HCT116 (cell line): ENCODE results near the gene KCNK18.

Experiments used
- CBX3 ChIP-seq: IDR thresholded peaks from 2 replicates; pipeline ENCODE4 v1.6.1; 2012; ENCODE audit warnings: low read depth
- CEBPB ChIP-seq: IDR thresholded peaks from 2 replicates; pipeline ENCODE4 v1.6.1; 2012; ENCODE audit warnings: low read depth
- FOSL1 ChIP-seq: IDR thresholded peaks from 2 replicates; pipeline ENCODE4 v1.6.1; 2012; ENCODE audit warnings: low read depth
- POLR2A ChIP-seq: IDR thresholded peaks from 2 replicates; pipeline ENCODE4 v1.7.0; 2011; ENCODE audit warnings: borderline replicate concordance; ENCODE audit not compliant: insufficient read depth, insufficient read length; ENCODE audit errors: extremely low read depth
- POLR2AphosphoS5 ChIP-seq: IDR thresholded peaks from 2 replicates; pipeline ENCODE4 v1.6.1; 2011; ENCODE audit warnings: mild to moderate bottlenecking, low read depth, low read length, moderate library complexity
- SP1 ChIP-seq: IDR thresholded peaks from 2 replicates; pipeline ENCODE4 v1.6.1; 2012; ENCODE audit warnings: low read depth
- ZFX ChIP-seq: fragments of 450-650 bp; IDR thresholded peaks from 2 replicates; pipeline ENCODE4 v1.6.1; 2017
- TF ChIP-seq, protein P1 (sequence below), 3 experiments: fragments of 200-600 bp in 1 of 3; sonication (generic) in 1 of 3; IDR thresholded peaks in 2 of 3; conservative IDR thresholded peaks in 1 of 3; 2 replicates each; pipeline ENCODE4 v1.5.1; 2012 to 2017; ENCODE audit warnings: low read depth in 2 of 3, low read length in 2 of 3, antibody characterized with exemption in 1 of 3, borderline replicate concordance in 1 of 3, control low read depth in 1 of 3, mild to moderate bottlenecking in 1 of 3, mixed read lengths in 1 of 3, mixed run types in 1 of 3, moderate library complexity in 1 of 3; ENCODE audit not compliant: insufficient read depth in 1 of 3
- TF ChIP-seq, protein P2 (sequence below): IDR thresholded peaks from 2 replicates; pipeline ENCODE4 v1.6.1; 2012
- TF ChIP-seq, protein P3 (sequence below): IDR thresholded peaks from 2 replicates; pipeline ENCODE4 v1.6.1; 2012
- TF ChIP-seq, protein P4 (sequence below): IDR thresholded peaks from 2 replicates; pipeline ENCODE4 v1.6.1; 2011; ENCODE audit warnings: mild to moderate bottlenecking, low read length, moderate library complexity; ENCODE audit not compliant: insufficient replicate concordance; ENCODE audit errors: extremely low read depth

DNA sequence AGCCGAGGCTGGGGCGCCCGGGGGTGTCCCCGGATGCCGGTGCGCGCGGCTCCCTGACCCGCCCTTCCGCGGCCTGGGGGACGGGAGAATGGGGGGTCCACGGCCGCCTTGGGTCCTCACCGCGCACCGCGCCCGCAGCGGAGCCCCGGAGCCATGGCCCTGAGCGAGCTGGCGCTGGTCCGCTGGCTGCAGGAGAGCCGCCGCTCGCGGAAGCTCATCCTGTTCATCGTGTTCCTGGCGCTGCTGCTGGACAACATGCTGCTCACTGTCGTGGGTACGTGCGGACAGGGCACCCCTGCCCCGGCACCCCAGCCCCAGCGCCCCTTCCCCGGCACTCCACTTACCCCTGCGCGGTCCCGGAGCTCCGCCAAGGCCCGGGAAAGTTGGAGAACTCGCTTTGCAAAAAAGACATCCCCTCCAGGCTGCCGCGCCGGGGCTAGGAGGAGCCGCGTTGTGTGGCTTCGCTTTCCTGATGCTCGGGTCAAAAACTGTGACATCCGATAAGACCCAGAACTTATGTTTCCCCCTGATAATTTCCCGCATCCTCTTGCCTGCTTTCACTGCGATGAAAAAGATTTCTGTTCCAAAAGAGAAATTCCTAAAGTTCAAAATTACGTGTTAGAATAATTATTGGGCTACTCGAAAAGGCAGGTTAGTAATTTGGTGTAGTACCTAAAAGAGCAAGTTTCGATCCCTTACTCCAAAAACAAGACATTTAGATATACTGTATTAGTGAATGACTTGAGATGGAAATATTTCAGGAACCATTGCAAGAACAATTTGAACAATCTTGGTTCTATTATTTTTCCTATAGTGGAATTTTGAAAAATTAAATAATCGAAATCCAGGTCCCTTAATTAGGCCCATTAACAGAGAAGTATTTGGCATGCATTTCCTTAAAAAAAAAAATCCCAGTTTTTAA is 44.5 kb downstream of the KCNK18 start:
- TF ChIP-seq POLR2A (no peak), CBX3 (no peak), FOSL1 (no peak), POLR2AphosphoS5 (no peak), ZFX (no peak), SP1 (no peak), CEBPB (no peak)
- TF ChIP-seq, protein P1, sequence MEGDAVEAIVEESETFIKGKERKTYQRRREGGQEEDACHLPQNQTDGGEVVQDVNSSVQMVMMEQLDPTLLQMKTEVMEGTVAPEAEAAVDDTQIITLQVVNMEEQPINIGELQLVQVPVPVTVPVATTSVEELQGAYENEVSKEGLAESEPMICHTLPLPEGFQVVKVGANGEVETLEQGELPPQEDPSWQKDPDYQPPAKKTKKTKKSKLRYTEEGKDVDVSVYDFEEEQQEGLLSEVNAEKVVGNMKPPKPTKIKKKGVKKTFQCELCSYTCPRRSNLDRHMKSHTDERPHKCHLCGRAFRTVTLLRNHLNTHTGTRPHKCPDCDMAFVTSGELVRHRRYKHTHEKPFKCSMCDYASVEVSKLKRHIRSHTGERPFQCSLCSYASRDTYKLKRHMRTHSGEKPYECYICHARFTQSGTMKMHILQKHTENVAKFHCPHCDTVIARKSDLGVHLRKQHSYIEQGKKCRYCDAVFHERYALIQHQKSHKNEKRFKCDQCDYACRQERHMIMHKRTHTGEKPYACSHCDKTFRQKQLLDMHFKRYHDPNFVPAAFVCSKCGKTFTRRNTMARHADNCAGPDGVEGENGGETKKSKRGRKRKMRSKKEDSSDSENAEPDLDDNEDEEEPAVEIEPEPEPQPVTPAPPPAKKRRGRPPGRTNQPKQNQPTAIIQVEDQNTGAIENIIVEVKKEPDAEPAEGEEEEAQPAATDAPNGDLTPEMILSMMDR (IDR thresholded peaks at IDR 0.05 in 2 of 3, conservative IDR thresholded peaks at IDR 0.05 in 1 of 3; ENCODE audit: borderline replicate concordance in 1 of 3, insufficient read depth in 1 of 3, low read depth in 2 of 3, low read length in 2 of 3) = no peak
- TF ChIP-seq, protein P2, sequence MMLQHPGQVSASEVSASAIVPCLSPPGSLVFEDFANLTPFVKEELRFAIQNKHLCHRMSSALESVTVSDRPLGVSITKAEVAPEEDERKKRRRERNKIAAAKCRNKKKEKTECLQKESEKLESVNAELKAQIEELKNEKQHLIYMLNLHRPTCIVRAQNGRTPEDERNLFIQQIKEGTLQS = no peak
- TF ChIP-seq, protein P3, sequence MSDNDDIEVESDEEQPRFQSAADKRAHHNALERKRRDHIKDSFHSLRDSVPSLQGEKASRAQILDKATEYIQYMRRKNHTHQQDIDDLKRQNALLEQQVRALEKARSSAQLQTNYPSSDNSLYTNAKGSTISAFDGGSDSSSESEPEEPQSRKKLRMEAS = no peak
- TF ChIP-seq, protein P4, sequence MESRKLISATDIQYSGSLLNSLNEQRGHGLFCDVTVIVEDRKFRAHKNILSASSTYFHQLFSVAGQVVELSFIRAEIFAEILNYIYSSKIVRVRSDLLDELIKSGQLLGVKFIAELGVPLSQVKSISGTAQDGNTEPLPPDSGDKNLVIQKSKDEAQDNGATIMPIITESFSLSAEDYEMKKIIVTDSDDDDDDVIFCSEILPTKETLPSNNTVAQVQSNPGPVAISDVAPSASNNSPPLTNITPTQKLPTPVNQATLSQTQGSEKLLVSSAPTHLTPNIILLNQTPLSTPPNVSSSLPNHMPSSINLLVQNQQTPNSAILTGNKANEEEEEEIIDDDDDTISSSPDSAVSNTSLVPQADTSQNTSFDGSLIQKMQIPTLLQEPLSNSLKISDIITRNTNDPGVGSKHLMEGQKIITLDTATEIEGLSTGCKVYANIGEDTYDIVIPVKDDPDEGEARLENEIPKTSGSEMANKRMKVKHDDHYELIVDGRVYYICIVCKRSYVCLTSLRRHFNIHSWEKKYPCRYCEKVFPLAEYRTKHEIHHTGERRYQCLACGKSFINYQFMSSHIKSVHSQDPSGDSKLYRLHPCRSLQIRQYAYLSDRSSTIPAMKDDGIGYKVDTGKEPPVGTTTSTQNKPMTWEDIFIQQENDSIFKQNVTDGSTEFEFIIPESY = no peak
